ENCODE results near the gene LIME1. TPM values are rescaled to one million over a fixed set of nuclear protein-coding genes. Genes with fewer than 3 reads are reported as not detected.

Gene LIME1
- total RNA-seq, 2 donors from 2014 or later = 7.6 to 10.1 TPM

DNA sequence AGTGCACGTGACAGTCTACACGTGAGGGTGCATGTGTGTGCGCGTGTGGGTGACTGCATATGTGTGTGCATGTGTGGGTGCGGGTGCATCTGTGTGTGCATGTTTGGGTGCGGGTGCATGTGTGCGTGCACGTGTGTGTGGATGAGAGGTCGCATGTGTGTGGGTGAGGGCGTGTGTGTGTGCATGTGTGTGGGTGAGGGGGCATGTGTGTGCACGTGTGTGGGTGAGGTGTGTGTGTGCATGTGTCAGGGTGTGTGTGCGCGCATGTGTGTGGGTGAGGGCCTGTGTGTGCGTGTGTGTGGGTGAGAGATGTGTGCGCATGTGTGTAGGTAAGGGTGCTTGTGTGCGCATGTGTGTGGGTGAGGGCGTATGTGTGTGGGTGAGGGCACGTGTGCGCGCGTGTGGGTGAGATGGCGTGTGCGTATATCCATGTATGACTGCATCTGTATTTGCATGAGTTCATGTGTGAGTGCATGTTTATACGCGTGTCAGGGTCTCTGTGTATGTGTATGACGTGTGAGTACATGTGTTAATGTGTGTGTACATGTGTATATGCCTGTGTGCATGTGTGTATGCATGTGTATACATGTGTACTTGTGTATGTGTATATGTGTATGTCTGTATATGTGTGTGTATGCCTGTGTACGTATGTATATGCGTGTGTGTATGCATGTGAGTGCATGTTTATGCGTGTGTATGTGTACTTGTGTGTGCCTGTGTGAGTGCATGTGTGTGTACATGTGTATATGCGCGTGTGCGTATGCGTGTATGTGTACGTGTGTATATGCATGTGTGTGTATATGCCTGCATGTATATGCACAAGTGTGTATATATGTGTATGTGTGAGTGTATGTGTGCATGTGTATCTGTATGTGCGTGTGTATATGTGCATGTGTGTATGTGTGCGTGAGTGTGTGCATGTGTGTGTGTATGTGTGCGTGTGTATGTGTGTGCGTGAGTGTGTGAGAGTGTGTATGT, 4.1 kb upstream of the LIME1 start:
- Mint-ChIP-seq H3K27ac (no peak overlapping the region), H3K9me3 (no peaks in the 10 kb centered on the region), H3K4me1 (no peaks in the 10 kb centered on the region), H3K27me3 (ENCODE audit: insufficient read depth) (peaks cover 1% of the 10 kb centered on the region), H3K4me3 (no peak overlapping the region), H3K36me3 (ENCODE audit: low read depth) (peaks cover 31% of the 10 kb centered on the region)
- no peaks in the 10 kb centered on the region for H3K4me1 ChIP-seq (ENCODE audit: control insufficient read depth, insufficient read depth, low read length)
- TF ChIP-seq, protein P1, sequence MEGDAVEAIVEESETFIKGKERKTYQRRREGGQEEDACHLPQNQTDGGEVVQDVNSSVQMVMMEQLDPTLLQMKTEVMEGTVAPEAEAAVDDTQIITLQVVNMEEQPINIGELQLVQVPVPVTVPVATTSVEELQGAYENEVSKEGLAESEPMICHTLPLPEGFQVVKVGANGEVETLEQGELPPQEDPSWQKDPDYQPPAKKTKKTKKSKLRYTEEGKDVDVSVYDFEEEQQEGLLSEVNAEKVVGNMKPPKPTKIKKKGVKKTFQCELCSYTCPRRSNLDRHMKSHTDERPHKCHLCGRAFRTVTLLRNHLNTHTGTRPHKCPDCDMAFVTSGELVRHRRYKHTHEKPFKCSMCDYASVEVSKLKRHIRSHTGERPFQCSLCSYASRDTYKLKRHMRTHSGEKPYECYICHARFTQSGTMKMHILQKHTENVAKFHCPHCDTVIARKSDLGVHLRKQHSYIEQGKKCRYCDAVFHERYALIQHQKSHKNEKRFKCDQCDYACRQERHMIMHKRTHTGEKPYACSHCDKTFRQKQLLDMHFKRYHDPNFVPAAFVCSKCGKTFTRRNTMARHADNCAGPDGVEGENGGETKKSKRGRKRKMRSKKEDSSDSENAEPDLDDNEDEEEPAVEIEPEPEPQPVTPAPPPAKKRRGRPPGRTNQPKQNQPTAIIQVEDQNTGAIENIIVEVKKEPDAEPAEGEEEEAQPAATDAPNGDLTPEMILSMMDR (conservative IDR thresholded peaks at IDR 0.05) = no peak
- H3K27me3 ChIP-seq (ENCODE audit: control insufficient read depth, insufficient read depth, low read length, poor library complexity, severe bottlenecking) = no peaks in the 10 kb centered on the region
- no peaks in the 10 kb centered on the region for H3K9me3 ChIP-seq (ENCODE audit: control insufficient read depth, low read length)
- no peak overlapping the region for H3K4me3 ChIP-seq (ENCODE audit: low read length)
- whole genome bisulfite sequencing, 2 experiments (ENCODE audit: insufficient coverage in 1 of 2, insufficient read length in 1 of 2) = 84 to 88% methylated on average over 21 to 37 of the region's 38 CpGs
- H3K27ac ChIP-seq (ENCODE audit: low read depth, low read length) = no peak overlapping the region
- no peak for DNase-seq
- H3K36me3 ChIP-seq (ENCODE audit: control insufficient read depth, insufficient read depth, low read length) = peaks cover 39% of the 10 kb centered on the region
- no peak overlapping the region for H3K9ac ChIP-seq (ENCODE audit: extremely low read depth, low read length, poor library complexity, severe bottlenecking)

DNA sequence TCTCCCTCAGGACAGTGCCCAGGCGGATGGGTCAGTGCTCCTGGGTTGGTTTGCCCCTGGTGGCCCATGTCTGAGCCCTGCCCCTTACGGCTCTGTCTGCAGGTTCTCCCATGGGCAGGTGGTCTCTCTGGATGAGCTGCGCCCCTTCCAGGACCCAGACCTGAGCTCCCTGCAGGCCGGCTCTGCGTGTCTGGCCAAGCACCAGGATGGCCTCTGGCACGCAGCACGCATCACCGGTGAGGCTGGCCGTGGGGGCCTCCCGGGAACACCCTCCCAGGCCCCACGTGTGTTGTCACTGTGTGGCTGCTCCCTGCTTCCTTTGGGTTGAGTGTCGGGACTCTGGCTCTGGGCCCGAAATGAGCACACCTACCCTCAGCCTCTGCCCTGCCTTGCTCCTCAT, 3.3 kb upstream of the LIME1 start:
- H3K27me3 ChIP-seq (ENCODE audit: control insufficient read depth, insufficient read depth, low read length, poor library complexity, severe bottlenecking) = no peaks in the 10 kb centered on the region
- H3K9me3 ChIP-seq (ENCODE audit: control insufficient read depth, low read length) = no peaks in the 10 kb centered on the region
- TF ChIP-seq, protein P1 (conservative IDR thresholded peaks at IDR 0.05) = no peak
- Mint-ChIP-seq H3K4me1 (no peaks in the 10 kb centered on the region), H3K9me3 (no peaks in the 10 kb centered on the region), H3K27ac (no peak overlapping the region), H3K36me3 (ENCODE audit: low read depth) (peaks cover 28% of the 10 kb centered on the region), H3K4me3 (no peak overlapping the region), H3K27me3 (ENCODE audit: insufficient read depth) (peaks cover 1% of the 10 kb centered on the region)
- H3K4me1 ChIP-seq (ENCODE audit: control insufficient read depth, insufficient read depth, low read length) = no peaks in the 10 kb centered on the region
- no peak overlapping the region for H3K9ac ChIP-seq (ENCODE audit: extremely low read depth, low read length, poor library complexity, severe bottlenecking)
- H3K36me3 ChIP-seq (ENCODE audit: control insufficient read depth, insufficient read depth, low read length) = peaks cover 39% of the 10 kb centered on the region
- no peak for DNase-seq
- WGBS, 2 experiments (ENCODE audit: insufficient coverage in 1 of 2, insufficient read length in 1 of 2) = 96% methylated on average over 13 of the region's 13 CpGs
- no peak overlapping the region for H3K4me3 ChIP-seq (ENCODE audit: low read length)
- H3K27ac ChIP-seq (ENCODE audit: low read depth, low read length) = no peak overlapping the region

DNA sequence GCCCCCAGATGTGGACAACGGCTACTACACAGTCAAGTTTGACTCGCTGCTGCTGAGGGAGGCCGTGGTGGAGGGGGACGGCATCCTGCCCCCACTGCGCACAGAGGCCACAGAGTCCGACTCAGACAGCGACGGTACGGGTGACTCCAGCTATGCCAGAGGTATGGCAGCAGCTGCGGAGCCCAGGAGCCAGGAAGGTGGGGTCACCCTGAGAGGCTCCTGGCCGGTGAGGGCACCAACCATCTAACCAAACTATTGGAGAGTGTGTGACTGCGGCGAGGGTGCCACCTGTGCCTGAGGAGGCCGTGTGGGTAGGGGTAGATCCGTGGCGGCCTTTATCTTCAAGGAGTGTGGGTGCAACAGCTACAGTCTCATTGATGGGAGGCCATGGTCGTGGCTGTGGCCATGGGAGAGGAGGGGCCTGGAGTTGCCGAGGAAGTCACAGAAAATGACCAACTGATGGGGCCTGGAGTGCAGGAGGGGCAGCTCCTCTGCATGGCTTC, 2.8 kb upstream of the LIME1 start:
- Histone ChIP-seq H3K36me3 (ENCODE audit: control insufficient read depth, insufficient read depth, low read length) (peaks cover 39% of the 10 kb centered on the region), H3K4me1 (ENCODE audit: control insufficient read depth, insufficient read depth, low read length) (no peaks in the 10 kb centered on the region), H3K9ac (ENCODE audit: extremely low read depth, low read length, poor library complexity, severe bottlenecking) (no peak overlapping the region), H3K27ac (ENCODE audit: low read depth, low read length) (no peak overlapping the region), H3K27me3 (ENCODE audit: control insufficient read depth, insufficient read depth, low read length, poor library complexity, severe bottlenecking) (no peaks in the 10 kb centered on the region), H3K9me3 (ENCODE audit: control insufficient read depth, low read length) (no peaks in the 10 kb centered on the region), H3K4me3 (ENCODE audit: low read length) (no peak overlapping the region)
- DNase-seq = no peak
- peaks cover 1% of the 10 kb centered on the region for H3K27me3 Mint-ChIP-seq (ENCODE audit: insufficient read depth)
- H3K4me1 Mint-ChIP-seq = no peaks in the 10 kb centered on the region
- H3K27ac Mint-ChIP-seq = peak overlapping the region; percentile 52
- no peaks in the 10 kb centered on the region for H3K9me3 Mint-ChIP-seq
- TF ChIP-seq, protein P1 (conservative IDR thresholded peaks at IDR 0.05) = no peak
- peaks cover 23% of the 10 kb centered on the region for H3K36me3 Mint-ChIP-seq (ENCODE audit: low read depth)
- whole genome bisulfite sequencing, 2 experiments (ENCODE audit: insufficient coverage in 1 of 2, insufficient read length in 1 of 2) = 95 to 98% methylated on average over 14 to 18 of the region's 18 CpGs
- H3K4me3 Mint-ChIP-seq = no peak overlapping the region
